ENCODE measurements around the gene RAP1GAP2.
"Not testable (repeated sequence)": the region's sequence is repeated elsewhere in the genome, so short reads cannot be mapped to it uniquely, and the experiment has no call there.

Gene RAP1GAP2

DNA sequence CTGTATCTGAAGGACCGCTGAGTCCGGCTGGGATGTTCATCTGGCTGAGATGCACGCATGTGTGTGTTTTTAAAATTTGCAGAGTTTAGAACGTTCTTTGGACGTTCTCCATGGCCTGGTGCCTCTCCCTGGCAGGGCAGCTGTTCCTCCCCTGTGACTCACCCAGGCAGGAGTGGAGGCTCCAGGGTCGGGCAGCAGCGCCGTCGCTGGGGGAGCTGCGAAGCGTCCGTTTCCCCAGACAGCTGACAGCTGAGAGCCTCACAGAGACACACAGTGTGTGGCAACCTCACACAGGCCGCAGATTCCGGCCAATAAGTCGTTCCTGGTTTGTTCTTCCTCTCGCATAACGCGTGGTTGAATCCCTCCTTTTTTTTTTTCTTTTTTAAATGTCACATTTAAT lies 186.6 kb downstream of the RAP1GAP2 start:
- H3K27me3 ChIP-seq (ENCODE audit: control insufficient read depth, low read length), result no peaks in the 10 kb centered on the region
- H3K4me1 ChIP-seq (ENCODE audit: control insufficient read depth, low read length), result peaks cover 9% of the 10 kb centered on the region
- no peaks in the 10 kb centered on the region for H3K9me3 ChIP-seq (ENCODE audit: control insufficient read depth, insufficient read depth, low read length)
- H3F3A ChIP-seq (ENCODE audit: control insufficient read depth, insufficient read depth), result peaks cover 4% of the 10 kb centered on the region; the same call in 1 of the 2 replicates
- no peaks in the 10 kb centered on the region for H3K79me2 ChIP-seq (ENCODE audit: control insufficient read depth, low read length)
- H4K20me1 ChIP-seq (ENCODE audit: control insufficient read depth, insufficient read depth, low read depth, low read length), result no peaks in the 10 kb centered on the region
- TF ChIP-seq EZH2phosphoT487 (IDR thresholded peaks at IDR 0.05; ENCODE audit: borderline replicate concordance, low read length) (no peak), CTCF (IDR thresholded peaks at IDR 0.05; ENCODE audit: low read depth, low read length, poor library complexity, severe bottlenecking) (no peak)
- H3K9me2 ChIP-seq (replicated peaks; ENCODE audit: control insufficient read depth, low read length), result no peaks in the 10 kb centered on the region
- no peak overlapping the region for H3K4me2 ChIP-seq (ENCODE audit: low read length)
- H3K27ac ChIP-seq (ENCODE audit: low read depth, low read length), result no peak overlapping the region
- H3K36me3 ChIP-seq (ENCODE audit: control insufficient read depth, low read length), result peaks cover 19% of the 10 kb centered on the region
- no peak overlapping the region for H3K4me3 ChIP-seq (ENCODE audit: low read length)

DNA sequence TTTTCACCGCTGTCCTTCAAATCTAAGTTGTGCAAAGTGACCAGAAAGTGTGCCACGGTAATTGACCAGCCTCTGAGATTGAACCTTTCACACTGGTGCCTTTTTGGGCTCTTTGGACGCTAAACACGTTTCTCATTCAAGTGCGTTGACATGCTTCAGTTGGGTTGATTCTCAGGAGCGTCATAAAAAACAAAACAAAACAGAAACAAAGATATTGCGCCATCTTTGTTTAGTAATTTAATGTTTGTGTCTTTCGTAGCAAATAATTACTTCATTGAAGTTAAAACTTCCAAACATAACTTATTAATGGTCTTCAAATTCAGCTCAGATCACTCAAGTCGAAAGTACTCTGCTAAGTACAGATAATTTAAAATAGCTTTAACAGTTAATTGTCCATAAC lies 187.0 kb downstream of the RAP1GAP2 start:
- no peaks in the 10 kb centered on the region for H3K79me2 ChIP-seq (ENCODE audit: control insufficient read depth, low read length)
- H3K4me2 ChIP-seq (ENCODE audit: low read length), result no peak overlapping the region
- no peaks in the 10 kb centered on the region for H3K9me3 ChIP-seq (ENCODE audit: control insufficient read depth, insufficient read depth, low read length)
- H3K9me2 ChIP-seq (replicated peaks; ENCODE audit: control insufficient read depth, low read length), result no peaks in the 10 kb centered on the region
- H3F3A ChIP-seq (ENCODE audit: control insufficient read depth, insufficient read depth), result peaks cover 4% of the 10 kb centered on the region; the same call in 1 of the 2 replicates
- no peak overlapping the region for H3K27ac ChIP-seq (ENCODE audit: low read depth, low read length)
- H3K4me3 ChIP-seq (ENCODE audit: low read length), result no peak overlapping the region
- H3K4me1 ChIP-seq (ENCODE audit: control insufficient read depth, low read length), result peaks cover 13% of the 10 kb centered on the region
- H3K36me3 ChIP-seq (ENCODE audit: control insufficient read depth, low read length), result peaks cover 19% of the 10 kb centered on the region
- H3K27me3 ChIP-seq (ENCODE audit: control insufficient read depth, low read length), result no peaks in the 10 kb centered on the region
- no peaks in the 10 kb centered on the region for H4K20me1 ChIP-seq (ENCODE audit: control insufficient read depth, insufficient read depth, low read depth, low read length)
- TF ChIP-seq EZH2phosphoT487 (IDR thresholded peaks at IDR 0.05; ENCODE audit: borderline replicate concordance, low read length) (no peak), CTCF (IDR thresholded peaks at IDR 0.05; ENCODE audit: low read depth, low read length, poor library complexity, severe bottlenecking) (no peak)

- no peaks in the 10 kb centered on the region for H3K79me2 ChIP-seq (ENCODE audit: control insufficient read depth, low read length)
- H3K27ac ChIP-seq (ENCODE audit: low read depth, low read length), result no peak overlapping the region
- no peak overlapping the region for H3K4me2 ChIP-seq (ENCODE audit: low read length)
- peaks cover 24% of the 10 kb centered on the region for H3K36me3 ChIP-seq (ENCODE audit: control insufficient read depth, low read length)
- no peaks in the 10 kb centered on the region for H3K27me3 ChIP-seq (ENCODE audit: control insufficient read depth, low read length)
- TF ChIP-seq EZH2phosphoT487 (IDR thresholded peaks at IDR 0.05; ENCODE audit: borderline replicate concordance, low read length), result no peak
- no peak overlapping the region for H3K4me3 ChIP-seq (ENCODE audit: low read length)
- H3K9me3 ChIP-seq (ENCODE audit: control insufficient read depth, insufficient read depth, low read length), result no peaks in the 10 kb centered on the region
- peaks cover 34% of the 10 kb centered on the region for H3K4me1 ChIP-seq (ENCODE audit: control insufficient read depth, low read length)
- H4K20me1 ChIP-seq (ENCODE audit: control insufficient read depth, insufficient read depth, low read depth, low read length), result no peaks in the 10 kb centered on the region
- peaks cover 7% of the 10 kb centered on the region; the same call in 1 of the 2 replicates for H3F3A ChIP-seq (ENCODE audit: control insufficient read depth, insufficient read depth)
- no peaks in the 10 kb centered on the region for H3K9me2 ChIP-seq (replicated peaks; ENCODE audit: control insufficient read depth, low read length)
Observed at GRCh38 chr17:2985318-2985717, 189.1 kb downstream of the RAP1GAP2 start.

DNA sequence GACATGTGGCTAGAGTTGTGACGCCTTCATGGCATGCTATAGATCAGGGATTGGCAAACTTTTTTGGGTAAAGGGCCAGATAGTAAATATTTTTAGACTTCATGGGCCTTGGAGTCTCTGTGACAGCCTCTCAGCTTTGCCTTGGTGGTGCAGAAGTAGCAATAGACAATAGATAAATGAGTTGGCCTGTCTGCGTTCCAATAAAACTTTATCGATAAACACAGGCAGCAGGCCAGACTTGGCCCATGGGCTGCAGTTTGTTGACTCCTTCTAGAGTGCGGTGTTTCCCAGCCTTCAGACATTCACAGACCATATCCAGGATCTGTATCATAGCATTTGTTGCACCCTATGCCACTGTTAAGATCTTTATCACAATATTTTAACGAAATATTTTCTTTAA lies 190.7 kb downstream of the RAP1GAP2 start:
- Histone ChIP-seq H3K4me3 (ENCODE audit: low read length) (no peak overlapping the region), H3K79me2 (ENCODE audit: control insufficient read depth, low read length) (no peaks in the 10 kb centered on the region), H3K9me3 (ENCODE audit: control insufficient read depth, insufficient read depth, low read length) (no peaks in the 10 kb centered on the region), H3K9me2 (replicated peaks; ENCODE audit: control insufficient read depth, low read length) (no peaks in the 10 kb centered on the region), H3K27ac (ENCODE audit: low read depth, low read length) (no peak overlapping the region), H3K27me3 (ENCODE audit: control insufficient read depth, low read length) (no peaks in the 10 kb centered on the region), H4K20me1 (ENCODE audit: control insufficient read depth, insufficient read depth, low read depth, low read length) (no peaks in the 10 kb centered on the region), H3K4me1 (ENCODE audit: control insufficient read depth, low read length) (peaks cover 45% of the 10 kb centered on the region), H3K4me2 (ENCODE audit: low read length) (no peak overlapping the region), H3K36me3 (ENCODE audit: control insufficient read depth, low read length) (peaks cover 26% of the 10 kb centered on the region), H3F3A (ENCODE audit: control insufficient read depth, insufficient read depth) (peaks cover 7% of the 10 kb centered on the region; the same call in 1 of the 2 replicates)
- no peak for TF ChIP-seq CTCF (IDR thresholded peaks at IDR 0.05; ENCODE audit: low read depth, low read length, poor library complexity, severe bottlenecking)
- no peak for TF ChIP-seq EZH2phosphoT487 (IDR thresholded peaks at IDR 0.05; ENCODE audit: borderline replicate concordance, low read length)

GRCh38 chr17:2989396-2989795 lies 193.2 kb downstream of the RAP1GAP2 start:
- H3K4me3 ChIP-seq (ENCODE audit: low read length), result peak overlapping the region; percentile 36
- not testable (repeated sequence) for H3F3A ChIP-seq (ENCODE audit: control insufficient read depth, insufficient read depth); H3K27me3 ChIP-seq (ENCODE audit: control insufficient read depth, low read length); H4K20me1 ChIP-seq (ENCODE audit: control insufficient read depth, insufficient read depth, low read depth, low read length); H3K79me2 ChIP-seq (ENCODE audit: control insufficient read depth, low read length); H3K9me3 ChIP-seq (ENCODE audit: control insufficient read depth, insufficient read depth, low read length); H3K9me2 ChIP-seq (replicated peaks; ENCODE audit: control insufficient read depth, low read length)
- peak overlapping the region; percentile 34 for H3K4me2 ChIP-seq (ENCODE audit: low read length)
- H3K36me3 ChIP-seq (ENCODE audit: control insufficient read depth, low read length), result peaks cover 25% of the 10 kb centered on the region
- H3K4me1 ChIP-seq (ENCODE audit: control insufficient read depth, low read length), result peaks cover 45% of the 10 kb centered on the region
- peak overlapping the region; percentile 80 for H3K27ac ChIP-seq (ENCODE audit: low read depth, low read length)

Measured in DOHH2 (cell line).